Measurements from ENCODE around the gene MIAT.
"Not testable (repeated sequence)": the region's sequence is repeated elsewhere in the genome, so short reads cannot be mapped to it uniquely, and the experiment has no call there.

Gene MIAT

DNA sequence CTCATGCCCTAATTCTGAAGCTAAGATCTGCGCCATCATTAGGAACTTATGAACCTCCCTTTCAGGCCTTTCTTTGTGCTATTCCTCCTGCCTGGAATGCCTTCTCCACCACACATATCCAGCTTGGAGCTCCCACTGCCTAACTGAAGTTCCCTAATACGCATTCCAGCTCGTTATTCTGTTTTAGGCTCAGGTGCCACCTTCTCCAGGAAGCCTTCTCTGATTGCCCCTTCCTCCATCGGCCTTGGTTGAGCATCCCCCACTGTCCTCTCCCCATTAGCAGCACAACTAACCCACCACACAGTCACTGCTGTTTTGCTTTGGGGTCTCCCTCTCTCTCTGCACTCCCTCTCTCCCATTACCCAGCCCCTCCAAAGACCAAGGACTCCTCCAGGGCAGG is 44.7 kb upstream of the MIAT start:
- no peaks in the 10 kb centered on the region for H3K36me3 ChIP-seq (ENCODE audit: control insufficient read depth, insufficient read depth, low read length)
- no peak overlapping the region for H3K4me3 ChIP-seq (replicated peaks; ENCODE audit: low read depth, low read length)
- H3K27me3 ChIP-seq (replicated peaks; ENCODE audit: control insufficient read depth, insufficient read depth, low read length), result no peaks in the 10 kb centered on the region
- TF ChIP-seq CTCF (IDR thresholded peaks at IDR 0.05; ENCODE audit: insufficient read depth, low read length, poor library complexity, severe bottlenecking), result no peak
- no peak for DNase-seq (ENCODE audit: extremely low read depth, insufficient read length)

GRCh38 chr22:26613753-26614152 is 43.6 kb upstream of the MIAT start:
- H3K27me3 ChIP-seq (replicated peaks; ENCODE audit: control insufficient read depth, insufficient read depth, low read length); DNase-seq (ENCODE audit: extremely low read depth, insufficient read length); H3K36me3 ChIP-seq (ENCODE audit: control insufficient read depth, insufficient read depth, low read length); H3K4me3 ChIP-seq (replicated peaks; ENCODE audit: low read depth, low read length): not testable (repeated sequence)

GRCh38 chr22:26614322-26614721 is 43.1 kb upstream of the MIAT start:
- no peak overlapping the region for H3K4me3 ChIP-seq (replicated peaks; ENCODE audit: low read depth, low read length)
- no peaks in the 10 kb centered on the region for H3K36me3 ChIP-seq (ENCODE audit: control insufficient read depth, insufficient read depth, low read length)
- no peak for DNase-seq (ENCODE audit: extremely low read depth, insufficient read length)
- no peak for TF ChIP-seq CTCF (IDR thresholded peaks at IDR 0.05; ENCODE audit: insufficient read depth, low read length, poor library complexity, severe bottlenecking)
- H3K27me3 ChIP-seq (replicated peaks; ENCODE audit: control insufficient read depth, insufficient read depth, low read length), result no peaks in the 10 kb centered on the region

- no peak for TF ChIP-seq CTCF (IDR thresholded peaks at IDR 0.05; ENCODE audit: insufficient read depth, low read length, poor library complexity, severe bottlenecking)
- H3K4me3 ChIP-seq (replicated peaks; ENCODE audit: low read depth, low read length), result no peak overlapping the region
- no peaks in the 10 kb centered on the region for H3K27me3 ChIP-seq (replicated peaks; ENCODE audit: control insufficient read depth, insufficient read depth, low read length)
- no peaks in the 10 kb centered on the region for H3K36me3 ChIP-seq (ENCODE audit: control insufficient read depth, insufficient read depth, low read length)
- peak; percentile 54 for DNase-seq (ENCODE audit: extremely low read depth, insufficient read length)
Observed at GRCh38 chr22:26615149-26615548, 42.2 kb upstream of the MIAT start.

DNA sequence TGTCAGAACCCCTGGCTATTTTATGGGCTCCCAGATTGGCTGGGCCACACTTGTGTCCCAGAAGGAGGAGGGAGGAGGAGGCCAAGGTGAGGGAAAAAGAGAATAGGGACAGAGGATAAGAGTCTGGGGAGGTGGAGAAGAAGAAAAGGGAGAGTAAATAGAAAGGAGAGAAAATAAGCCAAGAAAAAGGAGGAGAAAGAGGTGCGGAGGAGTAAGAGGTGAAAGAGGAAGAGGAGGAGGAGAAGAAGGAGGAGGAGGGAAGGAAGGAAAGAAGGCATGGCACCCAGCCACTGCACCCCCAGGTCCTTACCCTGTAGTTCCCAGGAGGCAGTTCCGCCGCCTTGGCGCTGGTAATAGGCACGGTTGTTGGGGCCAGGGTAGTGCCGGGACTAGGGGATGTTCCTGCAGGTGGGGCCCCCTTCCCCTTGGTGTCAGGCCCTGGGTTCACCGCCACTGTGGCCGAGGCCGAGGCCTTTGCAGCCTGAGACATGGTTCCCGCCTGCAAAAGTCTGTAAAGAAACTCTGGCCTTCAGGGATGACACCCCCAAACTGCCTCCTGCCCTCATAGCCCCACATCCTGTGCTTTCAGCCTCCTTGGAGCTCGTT is 41.5 kb upstream of the MIAT start:
- Histone ChIP-seq H3K4me3 (replicated peaks; ENCODE audit: low read depth, low read length) (no peak overlapping the region), H3K27me3 (replicated peaks; ENCODE audit: control insufficient read depth, insufficient read depth, low read length) (no peaks in the 10 kb centered on the region), H3K36me3 (ENCODE audit: control insufficient read depth, insufficient read depth, low read length) (no peaks in the 10 kb centered on the region)
- no peak for DNase-seq (ENCODE audit: extremely low read depth, insufficient read length)
- no peak for TF ChIP-seq CTCF (IDR thresholded peaks at IDR 0.05; ENCODE audit: insufficient read depth, low read length, poor library complexity, severe bottlenecking)

DNA sequence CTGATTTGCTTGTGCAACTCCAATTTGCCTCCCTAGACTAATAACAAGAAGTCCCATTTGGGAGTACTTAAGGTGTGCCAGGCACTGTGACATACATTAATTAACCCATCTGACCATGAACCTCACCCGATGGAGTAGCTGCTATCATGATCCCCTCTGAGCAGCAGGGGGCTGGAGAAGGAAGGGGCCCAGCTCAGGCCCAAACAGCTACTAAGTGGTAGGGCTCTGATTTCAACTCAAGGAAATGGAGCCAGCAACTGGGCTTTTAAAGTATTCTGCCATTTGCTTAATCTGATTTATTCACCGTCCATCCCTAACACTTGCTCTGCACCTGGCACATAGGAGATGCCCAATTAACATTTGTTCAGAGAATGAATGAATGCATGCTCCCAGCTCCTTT is 40.7 kb upstream of the MIAT start:
- Histone ChIP-seq H3K4me3 (replicated peaks; ENCODE audit: low read depth, low read length) (no peak overlapping the region), H3K27me3 (replicated peaks; ENCODE audit: control insufficient read depth, insufficient read depth, low read length) (no peaks in the 10 kb centered on the region), H3K36me3 (ENCODE audit: control insufficient read depth, insufficient read depth, low read length) (no peaks in the 10 kb centered on the region)
- no peak for TF ChIP-seq CTCF (IDR thresholded peaks at IDR 0.05; ENCODE audit: insufficient read depth, low read length, poor library complexity, severe bottlenecking)
- no peak for DNase-seq (ENCODE audit: extremely low read depth, insufficient read length)

Data from GM06990 (cell line).